Islet of Langerhans (tissue), 1 donor: ENCODE results near the gene ARR3.
"Not testable (repeated sequence)": the region's sequence is repeated elsewhere in the genome, so short reads cannot be mapped to it uniquely, and the experiment has no call there.

ENCODE experiments used
- FAIRE-seq: peaks from one replicate; lab custom pipeline; 2011; peaks lifted over from hg19 to GRCh38; lab: Jason Lieb, UNC

ARR3 gene

DNA sequence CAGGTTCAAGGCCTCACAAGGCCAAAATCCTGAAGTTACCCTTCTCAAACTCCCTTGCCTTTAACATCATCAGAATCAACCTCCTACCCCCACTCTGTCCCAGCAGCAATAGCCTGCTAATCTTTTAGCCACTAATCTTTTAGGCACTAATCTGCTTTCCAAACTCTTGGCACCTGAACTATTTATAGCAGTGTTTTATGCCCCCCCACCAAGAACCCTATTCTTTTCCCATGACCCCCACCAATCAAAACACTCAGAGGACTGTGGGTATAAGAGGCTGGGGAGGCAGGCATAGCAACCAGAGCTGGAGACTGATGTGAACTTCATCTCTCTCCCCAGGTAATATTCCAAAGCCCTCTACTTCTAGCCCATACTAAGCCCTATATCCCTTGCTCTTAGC lies at the start of gene ARR3:
Gene ARR3 (plus strand): TSS at position 301 of the 400 bp plus-strand sequence. CDS start 1,052 bp downstream, outside the sequence.
- no peak for FAIRE-seq

DNA sequence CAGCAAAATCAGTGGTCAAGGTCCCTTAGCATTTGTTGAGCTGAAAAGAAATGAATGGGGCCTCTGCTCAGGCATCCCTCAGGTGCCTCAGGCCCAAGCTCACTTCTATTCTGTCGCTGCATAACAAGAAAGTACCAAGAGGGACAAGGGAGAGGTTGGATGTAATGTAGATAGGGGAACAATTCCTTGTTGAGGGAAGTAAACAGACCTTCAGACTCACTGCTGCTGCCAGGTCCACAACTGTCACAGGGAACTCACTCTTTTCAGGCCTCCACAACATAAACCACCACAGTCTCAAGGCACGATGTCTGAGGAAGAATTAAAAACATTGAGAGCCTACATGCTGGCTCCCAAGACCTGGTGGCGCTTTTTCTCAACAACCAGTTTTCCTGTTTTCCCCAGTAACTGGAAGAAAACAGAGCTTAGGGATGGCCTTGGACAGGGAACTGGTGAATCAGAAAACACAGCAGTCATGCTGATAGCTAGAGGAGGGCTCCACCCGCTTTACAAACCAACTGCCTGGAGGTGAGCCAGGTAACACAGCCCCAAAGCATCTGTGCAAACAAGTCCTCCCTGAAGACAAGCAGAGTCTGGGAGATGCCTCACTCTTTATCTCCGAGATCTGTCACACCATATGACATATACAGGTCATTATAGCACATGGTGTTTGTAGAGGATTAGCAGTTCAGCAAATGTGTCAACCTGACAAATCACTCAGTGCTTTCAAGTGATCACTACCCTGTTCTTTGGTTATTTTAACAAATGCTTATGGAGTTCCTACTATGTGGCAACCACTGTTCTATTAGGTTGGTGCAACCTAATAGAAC lies 48.0 kb upstream of the ARR3 start:
- peak; percentile 93 for FAIRE-seq

DNA sequence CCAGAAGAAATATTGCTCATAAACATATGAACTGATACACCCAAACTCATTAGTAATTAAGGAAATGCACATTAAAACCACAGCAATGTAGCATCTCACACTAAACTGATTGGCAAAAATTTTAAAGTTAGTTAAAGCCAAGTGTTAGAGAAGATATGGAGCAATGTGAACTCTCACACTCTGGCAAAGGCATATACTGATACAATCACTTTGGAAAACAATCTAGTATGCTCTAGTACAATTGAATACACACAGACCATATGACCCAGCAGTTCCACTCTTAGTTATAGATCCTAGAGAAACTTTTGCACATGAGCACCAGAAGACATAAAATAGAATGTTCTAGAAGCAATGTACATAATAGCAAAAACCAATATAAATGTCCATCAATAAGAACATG lies 42.1 kb upstream of the ARR3 start:
- FAIRE-seq: no peak

DNA sequence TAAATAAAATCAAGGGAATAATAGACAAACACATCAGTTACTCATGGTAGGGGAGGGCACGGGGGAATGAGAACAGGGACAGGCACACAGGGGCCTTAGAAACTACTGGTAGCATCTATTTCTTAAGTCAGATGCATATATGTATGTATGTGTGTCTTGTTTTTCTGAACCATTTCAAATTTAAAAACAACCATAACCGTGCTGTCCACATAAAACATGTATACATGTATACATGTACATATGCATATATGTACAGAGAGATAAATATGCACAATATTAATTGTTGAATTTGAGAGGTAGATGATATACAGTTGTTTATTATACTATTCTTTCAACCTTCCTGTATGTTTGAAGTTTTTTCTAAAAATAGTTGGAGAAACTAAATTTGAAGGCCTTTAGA lies 41.4 kb upstream of the ARR3 start:
- no peak for FAIRE-seq

DNA sequence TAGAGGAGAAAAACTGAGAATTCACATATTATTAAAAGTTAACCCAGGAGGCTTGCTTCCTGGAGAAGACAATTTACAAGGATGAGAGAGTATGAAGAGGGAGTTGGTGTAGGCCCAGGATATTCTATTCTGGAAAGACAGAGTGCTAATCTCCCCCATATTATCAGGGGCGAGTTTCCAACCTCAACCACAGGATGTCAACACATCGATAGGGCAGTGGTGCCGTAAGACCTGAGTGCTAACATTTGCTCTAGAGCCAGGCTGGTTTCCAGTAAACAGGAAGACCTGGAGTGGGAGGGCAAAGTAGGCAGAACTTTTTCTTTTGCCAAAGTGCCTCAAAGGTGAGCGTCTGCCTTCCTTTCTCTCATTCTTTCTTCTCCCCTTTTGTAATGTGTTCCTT lies 36.5 kb upstream of the ARR3 start:
- FAIRE-seq: no peak

DNA sequence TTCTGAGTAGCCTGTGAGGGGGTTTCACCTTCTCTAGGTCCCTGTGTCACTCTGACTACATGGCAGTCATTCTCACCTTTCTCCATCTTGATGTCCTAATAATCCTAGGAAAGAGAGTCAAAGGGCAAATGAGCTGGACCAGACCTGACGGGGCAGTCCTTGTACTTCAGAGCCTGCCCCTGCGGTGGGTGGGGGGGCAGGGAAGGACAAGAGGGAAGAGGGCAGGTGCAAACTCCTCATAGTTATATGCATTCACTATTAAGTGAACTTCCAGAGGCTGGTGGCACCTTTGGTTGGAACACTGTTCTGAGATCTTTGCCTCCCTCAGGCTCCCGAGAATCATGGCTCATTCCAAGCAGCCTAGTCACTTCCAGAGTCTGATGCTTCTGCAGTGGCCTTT lies 33.8 kb upstream of the ARR3 start, which contains the start of gene AWAT1:
Gene AWAT1 (plus strand): TSS at position 301 of the 400 bp plus-strand sequence. CDS start 41 bp downstream, at position 342.
- FAIRE-seq: no peak

DNA sequence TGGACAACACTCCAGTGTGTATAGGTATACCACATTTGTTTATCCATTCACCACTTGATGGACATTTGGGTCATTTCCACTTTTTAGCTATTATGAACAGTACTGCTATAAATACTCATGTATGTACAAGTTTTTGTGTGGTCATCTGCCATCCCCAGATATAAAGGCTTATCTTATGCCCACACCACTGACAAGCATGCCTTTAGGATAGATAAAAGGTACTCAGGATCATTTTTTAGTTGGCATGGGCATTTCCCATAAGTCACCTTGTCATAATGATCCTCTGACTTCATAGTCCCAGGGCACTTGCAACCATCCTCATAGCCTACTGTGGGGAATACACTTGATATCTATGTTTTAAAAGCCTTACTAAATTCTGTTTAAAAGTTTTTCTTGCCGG lies 27.4 kb upstream of the ARR3 start:
- FAIRE-seq: no peak

DNA sequence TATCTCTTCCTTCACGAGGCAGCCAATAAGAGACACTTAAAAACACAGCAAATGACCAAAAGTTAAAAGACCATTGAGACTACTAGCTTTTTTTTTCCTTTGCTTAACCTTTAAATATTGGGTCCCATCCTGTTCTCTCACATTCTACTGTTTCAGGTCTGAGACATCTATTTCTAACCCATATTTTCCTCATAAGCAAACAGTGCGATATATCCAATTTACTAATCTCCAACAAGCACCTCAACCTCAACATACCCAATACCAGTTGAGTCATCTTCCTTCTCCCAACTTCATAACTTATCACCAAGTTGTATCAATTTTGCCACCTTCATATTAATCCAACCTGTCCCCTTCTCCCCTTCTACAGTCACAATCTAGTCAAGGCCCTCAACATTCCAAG lies 26.6 kb upstream of the ARR3 start:
- no peak for FAIRE-seq

DNA sequence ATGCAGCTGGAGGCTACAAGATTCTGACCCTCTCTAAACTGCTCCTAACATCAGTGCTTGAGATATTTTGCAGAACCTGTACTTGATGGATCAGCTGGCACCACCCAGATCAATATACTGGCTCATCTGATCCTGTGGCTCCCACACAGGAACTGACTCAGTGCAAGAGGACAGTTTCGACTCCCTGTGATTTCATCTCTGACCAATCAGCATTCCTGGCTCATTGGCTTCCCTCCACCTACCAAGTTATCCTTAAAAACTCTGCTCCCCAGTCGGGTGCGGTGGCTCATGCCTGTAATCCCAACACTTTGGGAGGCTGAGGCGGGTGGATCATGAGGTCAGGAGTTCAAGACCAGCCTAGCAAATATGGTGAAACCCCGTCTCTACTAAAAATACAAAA lies 24.5 kb upstream of the ARR3 start:
- not testable (repeated sequence) for FAIRE-seq

DNA sequence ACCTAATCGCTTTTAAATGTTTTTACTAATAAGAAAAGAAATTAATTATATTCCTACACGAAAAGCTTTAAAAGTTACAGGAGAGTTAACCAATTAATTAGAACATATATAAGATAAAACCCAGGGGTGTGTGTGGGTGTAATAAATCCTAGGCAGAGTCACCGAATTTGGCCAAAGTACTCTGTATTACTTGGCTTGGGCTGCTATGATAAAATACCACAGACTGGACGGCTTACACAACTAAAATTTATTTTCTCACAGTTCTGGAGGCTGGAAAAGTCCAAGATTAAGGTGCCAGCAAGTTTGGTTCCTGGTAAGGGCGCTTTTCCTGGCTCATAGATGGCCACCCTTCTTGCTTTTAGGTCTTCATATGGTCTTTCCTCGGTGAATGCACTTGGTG lies 23.3 kb upstream of the ARR3 start:
- FAIRE-seq: peak; percentile 85

DNA sequence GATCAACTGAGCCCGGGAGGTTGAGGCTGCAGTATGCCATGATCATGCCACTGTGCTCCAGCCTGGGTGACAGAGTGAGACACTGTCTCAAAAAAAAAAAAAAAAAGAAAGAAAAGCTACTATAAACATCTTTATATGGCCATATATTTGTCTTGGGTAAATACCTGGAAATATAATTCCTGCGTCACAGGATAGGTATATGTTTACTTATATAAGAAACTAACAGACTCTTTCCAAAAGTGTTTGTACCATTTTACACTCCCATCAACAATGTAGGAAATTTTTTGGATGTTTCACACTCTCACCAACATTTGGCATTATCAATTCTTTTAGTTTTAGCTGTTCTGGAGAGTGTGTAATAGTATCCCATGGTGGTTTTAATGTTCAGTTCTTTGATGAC lies 20.9 kb upstream of the ARR3 start:
- FAIRE-seq: no peak

DNA sequence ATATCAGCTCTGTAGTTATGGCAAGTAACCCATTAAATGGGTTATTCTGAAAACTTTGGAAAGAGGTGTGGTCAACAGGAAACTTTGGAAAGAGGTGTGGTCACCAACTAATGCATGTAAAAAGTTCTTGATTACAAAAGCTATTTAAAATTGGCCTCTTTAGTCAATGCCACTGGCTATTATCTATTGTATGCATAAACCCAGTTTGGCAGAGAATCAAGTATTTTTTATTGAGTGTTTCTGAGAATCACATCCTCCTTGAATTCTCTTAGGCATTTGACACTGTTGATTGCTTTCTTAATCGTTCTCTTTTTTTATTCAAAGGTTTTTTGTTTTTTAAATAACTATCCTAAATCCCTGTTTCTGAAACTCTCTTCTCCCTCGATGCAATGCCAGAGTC lies 15.6 kb upstream of the ARR3 start:
- FAIRE-seq: no peak

DNA sequence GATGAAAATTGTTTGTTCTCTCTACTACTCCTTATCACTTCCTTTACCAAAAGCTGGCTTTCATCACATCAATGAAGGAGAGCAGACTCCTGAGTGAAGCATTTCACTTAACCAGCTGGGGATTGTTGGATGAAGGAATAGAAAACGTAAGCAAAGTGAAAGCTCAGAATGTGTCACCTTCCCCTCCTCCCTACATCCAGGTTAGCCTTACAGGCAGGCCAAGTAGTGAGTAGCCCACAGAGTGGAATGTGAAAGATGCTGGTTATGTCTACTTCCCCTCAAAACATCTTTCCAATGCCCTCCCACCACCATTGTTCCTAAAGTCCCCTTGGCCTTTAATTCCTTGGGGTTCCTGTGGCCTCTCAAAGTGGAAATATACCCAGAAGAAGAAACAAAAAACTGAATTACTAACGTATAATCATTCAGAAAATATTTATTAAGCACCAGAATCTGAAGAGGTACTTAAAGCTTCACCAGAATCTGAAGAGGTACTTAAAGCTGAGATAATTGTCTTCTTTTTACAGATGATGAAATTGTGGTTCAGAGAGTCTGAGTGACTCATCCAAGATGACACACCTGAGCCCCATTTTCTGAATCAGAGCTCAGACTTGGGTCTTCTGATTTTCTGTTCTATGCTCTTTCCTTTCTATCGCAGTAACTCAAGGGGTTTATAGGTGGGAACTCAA lies 14.6 kb upstream of the ARR3 start:
- FAIRE-seq: no peak

DNA sequence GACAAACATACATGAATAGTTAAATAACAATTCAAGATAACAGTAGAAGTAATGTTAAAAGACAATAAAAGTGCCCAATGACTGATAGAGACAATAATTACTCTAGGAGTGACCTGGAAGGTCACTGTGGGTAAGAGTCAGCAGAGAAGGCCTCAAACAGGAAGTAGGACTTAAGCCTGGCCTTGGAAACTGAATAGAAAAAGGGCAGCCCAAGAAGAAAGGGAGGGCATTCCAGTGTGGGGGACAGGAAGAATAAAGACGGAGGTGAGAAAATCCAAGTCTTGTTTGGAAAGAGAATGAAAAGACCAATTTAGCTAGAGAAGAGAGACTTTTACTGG lies 14.1 kb upstream of the ARR3 start:
- no peak for FAIRE-seq

DNA sequence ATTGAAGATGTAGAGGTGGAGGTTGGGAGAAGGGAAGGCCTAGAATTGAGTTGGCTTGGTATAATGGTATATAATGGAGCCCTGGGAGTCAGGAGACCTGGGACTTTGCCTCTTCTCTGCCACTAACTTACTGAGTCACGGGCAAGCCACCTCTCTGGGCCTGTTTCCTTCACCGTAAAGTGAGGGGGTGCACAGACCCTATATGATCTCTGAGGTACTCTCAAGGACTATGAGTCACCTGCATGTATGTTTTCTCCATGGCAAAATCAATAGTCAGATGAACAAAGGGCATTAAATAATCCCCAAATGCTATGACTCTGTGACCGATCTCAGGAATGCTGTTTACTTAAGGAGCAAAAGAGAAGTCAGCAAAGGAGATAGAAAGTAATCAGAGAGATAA lies 13.2 kb upstream of the ARR3 start:
- FAIRE-seq: no peak

DNA sequence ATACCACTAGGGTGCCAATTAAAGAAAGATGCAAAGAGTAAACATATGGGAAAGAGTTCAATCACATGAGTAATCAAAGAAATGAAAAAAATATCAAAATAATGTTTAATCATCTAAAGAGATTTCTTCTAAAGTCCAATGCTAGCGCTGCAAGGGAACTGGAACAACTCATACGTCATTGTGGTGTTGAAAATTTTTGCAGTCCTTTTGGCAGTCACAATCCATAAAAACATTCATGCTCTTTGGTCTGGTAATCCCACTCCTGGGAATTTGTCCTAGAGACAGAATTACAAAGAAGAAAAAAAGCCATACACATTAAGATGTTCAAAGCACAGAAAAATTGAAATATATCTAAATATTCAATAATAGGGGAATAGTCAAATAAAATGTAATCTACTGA lies 12.7 kb upstream of the ARR3 start:
- no peak for FAIRE-seq

DNA sequence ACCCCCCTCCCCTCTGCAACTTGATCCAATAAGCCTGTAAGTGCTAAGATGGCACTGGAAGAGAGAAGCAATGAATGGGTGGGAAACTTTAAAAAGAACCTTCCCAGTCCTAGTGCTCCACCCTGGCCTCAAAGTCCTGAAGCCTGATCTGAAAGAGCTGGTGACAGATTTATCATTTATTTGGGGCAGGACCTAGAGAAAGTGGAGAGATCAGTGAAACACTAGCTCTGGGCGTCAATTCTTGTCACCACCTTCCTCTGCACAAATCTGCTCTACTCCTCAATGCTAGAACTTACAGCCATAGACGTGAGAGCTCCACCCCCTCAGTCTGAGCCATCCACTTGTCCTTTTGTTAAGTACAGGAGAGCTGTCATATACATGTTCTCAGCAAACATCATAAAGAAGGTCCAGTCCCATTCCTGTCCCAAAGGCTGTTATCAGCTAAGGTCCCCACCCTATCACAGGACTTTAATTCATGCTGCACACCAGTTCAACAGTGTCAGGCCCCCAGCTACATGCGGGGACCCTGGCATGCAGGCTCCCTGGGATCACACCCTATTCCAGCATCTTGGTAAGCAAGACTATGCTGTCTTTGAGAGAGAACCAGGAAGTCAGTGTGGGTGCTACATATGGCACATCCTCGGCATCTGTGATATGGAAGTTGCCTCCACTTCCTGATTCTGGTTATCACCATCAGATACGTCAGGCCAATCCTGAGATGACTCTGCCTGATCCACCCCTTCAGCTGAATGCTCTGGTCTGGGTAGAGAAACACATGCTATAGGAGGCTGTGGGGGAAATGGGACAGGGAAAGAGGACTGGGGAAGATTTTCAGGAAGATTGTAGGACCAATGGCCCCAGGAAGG lies 10.5 kb upstream of the ARR3 start:
- FAIRE-seq: no peak

DNA sequence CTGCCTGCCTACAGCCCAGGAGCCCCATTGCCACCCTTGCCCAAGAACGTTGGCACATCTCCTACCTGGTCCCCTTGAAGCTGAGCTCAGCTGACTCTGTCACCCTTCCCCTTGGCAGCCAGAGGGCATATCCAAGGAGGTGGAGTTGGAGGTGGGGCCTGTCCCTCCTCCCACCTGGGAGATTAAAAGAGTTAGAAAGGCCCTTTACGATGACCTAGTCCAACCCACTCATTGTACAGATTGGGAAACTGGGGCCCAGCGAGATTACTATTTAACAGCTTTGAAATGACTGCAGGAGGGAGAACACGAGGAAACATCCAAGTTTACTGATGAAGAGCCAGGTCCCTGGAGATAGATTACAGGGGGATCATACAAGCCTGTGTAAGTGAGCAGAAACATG lies 8.0 kb upstream of the ARR3 start, which contains the start of gene P2RY4:
Gene P2RY4 (minus strand): TSS at position 101 of the 400 bp plus-strand sequence. CDS start 580 bp downstream, outside the sequence.
- FAIRE-seq: no peak

DNA sequence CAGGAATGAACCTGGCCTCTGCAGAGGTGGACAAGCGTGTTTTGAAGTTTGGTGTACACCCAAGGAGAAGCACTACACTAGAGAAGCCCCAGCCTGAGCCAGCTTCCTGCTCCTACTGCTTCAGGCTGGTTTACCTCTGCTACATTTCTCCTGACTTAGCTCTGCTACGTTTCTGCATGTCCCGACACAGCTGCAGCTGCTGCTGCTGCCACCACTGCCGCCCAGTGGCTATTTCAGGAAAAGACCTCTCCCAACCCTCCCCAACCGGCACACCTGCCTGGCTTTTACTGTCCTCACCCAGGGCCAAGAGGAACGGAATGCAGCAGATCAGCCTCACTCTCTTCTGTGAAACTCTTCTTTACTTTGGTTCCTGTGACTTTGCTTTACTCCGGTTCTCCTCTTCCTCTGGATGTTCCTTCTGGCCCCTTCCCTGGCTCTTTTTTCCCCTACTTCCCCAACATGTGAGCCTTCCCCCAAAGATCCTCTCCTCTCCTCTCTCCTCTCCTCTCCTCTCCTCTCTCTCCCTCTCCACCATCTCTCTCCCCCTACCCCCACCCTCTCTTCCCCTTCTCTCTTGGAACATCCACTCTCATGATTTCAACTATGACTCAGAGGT lies 5.1 kb upstream of the ARR3 start:
- FAIRE-seq: no peak

DNA sequence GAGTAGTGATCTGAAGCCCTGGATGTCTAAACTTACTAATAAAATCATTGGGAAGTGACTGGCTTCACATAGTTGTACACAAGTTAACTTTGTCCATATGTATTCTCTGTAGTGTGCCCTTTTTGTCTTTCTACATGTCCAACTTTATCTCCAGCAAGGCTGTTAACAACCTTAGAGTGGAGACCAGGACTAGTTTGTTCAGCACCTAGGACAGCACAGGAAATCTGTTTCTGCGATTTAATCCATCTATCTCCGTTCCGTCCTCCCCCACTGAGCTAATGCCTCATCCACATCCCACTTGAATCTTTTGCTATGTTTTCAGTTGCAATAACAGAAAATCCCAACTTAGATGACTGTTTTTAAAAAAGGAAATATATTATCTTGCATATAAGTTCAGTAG lies 3.4 kb upstream of the ARR3 start:
- FAIRE-seq: no peak

DNA sequence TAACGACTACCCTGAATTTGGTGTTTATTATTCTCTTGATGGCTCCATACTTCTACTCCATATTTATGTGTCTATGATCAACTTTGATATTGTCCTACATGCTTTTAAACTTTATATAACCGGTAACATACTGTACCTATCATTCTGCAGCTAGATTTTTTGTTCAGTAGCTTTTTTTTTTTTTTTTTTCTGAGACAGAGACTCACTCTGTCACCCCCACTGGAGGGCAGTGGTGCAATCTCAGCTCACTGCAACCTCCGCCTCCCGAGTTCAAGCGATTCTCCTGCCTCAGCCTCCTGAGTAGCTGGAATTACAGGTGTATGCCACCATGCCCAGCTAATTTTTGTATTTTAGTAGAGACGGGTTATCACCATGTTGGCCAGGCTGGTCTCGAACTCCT lies 5.9 kb downstream of the ARR3 start:
- not testable (repeated sequence) for FAIRE-seq

DNA sequence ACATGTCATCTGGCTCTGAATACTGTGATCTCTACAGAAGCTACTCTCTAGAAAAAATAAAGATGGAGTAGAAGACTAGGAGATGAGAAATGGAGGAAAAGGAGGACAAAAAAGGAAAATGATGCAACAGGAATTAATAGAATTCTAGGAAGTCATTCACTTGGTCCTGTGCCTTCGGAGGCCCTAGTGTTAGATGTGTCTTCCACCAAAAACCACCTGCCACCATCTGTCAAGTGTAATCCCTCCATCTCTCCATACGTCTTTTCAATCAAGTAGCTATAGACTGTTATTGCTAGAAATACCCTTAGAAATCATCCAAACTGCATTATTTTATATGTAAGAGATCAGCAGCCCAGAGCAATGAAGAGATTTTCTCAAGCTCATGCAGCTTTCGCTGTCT lies 10.9 kb downstream of the ARR3 start:
- FAIRE-seq: no peak
